ENCODE data around the gene TEX28.

GRCh38 chrX:154308108-154308946 is 13.4 kb upstream of the TEX28 start:
- TF ChIP-seq CTCF (IDR thresholded peaks at IDR 0.05; ENCODE audit: low read depth, low read length), result peak; percentile 70
- no peak for TF ChIP-seq POLR2A (IDR thresholded peaks at IDR 0.05; ENCODE audit: extremely low read depth, insufficient read length)
- TF ChIP-seq MYC (IDR thresholded peaks at IDR 0.05; ENCODE audit: low read depth, low read length), result no peak
- TF ChIP-seq, protein P1, sequence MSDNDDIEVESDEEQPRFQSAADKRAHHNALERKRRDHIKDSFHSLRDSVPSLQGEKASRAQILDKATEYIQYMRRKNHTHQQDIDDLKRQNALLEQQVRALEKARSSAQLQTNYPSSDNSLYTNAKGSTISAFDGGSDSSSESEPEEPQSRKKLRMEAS (IDR thresholded peaks at IDR 0.05; ENCODE audit: low read depth, low read length), result no peak
